Stimulated activated CD8-positive, alpha-beta memory T cell treated with anti-CD3 and anti-CD28 coated beads, Interleukin-12 subunit alpha, Interleukin-12 subunit beta, amount 100 ng/mL, for 4 hours (primary cell): Measurements from ENCODE around the gene TMEM50B.
"Not testable (repeated sequence)": the region's sequence is repeated elsewhere in the genome, so short reads cannot be mapped to it uniquely, and the experiment has no call there.

Source experiments
- DNase-seq: peaks from one replicate; pipeline ENCODE4 v3.0.0-alpha.2; 2020; ENCODE audit warnings: low read depth

TMEM50B gene

GRCh38 chr21:33428669-33429068 lies 51.1 kb downstream of the TMEM50B start:
- no peak for DNase-seq

GRCh38 chr21:33427051-33427450 lies 52.7 kb downstream of the TMEM50B start:
- DNase-seq = no peak

DNA sequence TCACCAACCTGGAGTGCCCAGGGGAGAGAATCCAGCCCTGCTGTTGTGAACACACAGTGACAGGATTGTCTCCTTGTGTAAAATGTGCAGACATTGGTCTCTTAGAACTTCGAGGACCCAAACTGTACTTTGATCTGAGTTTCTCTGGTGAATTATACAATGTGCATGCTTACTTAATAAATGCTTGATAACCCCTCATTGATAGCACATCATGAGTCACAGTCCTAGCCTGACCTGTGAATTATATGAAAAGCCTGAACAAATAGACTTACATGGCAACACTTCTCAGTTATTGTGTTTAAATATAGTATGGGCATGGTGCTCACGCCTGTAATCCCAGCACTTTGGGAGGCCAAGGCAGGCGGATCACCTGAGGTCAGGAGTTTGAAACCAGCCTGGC lies 53.9 kb downstream of the TMEM50B start:
- DNase-seq = no peak

DNA sequence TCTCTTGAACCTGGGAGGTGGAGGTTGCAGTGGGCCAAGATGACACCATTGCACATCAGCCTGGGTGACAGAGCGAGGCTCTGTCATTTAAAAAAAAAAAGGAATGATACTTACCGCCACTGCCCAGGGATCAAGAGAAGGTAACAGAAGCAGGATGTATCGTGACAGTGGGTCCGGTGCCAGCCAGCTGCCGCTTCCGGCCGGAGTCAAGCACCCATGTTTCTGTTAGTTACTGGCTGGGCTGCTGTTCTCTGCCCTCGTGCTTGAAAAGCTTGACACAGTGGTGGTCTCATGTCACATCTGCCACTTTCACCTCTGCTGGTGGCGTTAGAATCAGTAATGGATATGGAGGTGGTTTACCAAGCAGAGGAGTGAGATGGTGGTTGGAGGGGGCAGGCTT lies 55.6 kb downstream of the TMEM50B start:
- no peak for DNase-seq

DNA sequence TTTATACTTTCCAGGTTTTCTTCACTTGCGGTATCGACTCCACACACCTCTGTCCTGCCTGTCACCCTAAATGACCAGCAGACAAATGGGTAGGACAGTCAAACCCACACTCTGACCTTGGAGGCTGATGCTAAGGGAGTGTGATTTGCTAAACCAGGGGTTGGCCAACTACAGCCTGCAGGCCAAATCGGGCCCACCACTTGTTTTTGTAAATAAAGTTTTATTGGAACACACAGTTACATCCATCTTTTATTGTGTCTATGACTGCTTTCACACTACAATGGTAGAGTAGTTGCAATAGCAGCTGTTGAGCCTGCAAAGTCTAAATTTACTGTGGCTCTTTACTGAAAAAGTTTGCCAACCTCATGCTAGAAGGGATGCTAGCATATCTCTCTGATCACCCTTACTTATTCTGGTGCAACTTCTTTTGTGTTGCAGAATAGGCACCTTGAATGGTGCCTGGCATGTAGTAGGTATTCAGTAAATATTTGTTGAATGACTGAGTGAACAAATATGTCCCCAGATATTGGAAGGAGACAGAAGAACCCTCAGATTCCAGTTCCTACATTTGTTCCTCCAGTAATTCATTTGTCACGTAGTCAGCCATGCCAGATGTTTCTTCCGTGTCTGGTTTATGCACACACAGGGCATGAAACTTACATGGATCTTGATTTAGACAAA lies 57.9 kb downstream of the TMEM50B start:
- DNase-seq = no peak

DNA sequence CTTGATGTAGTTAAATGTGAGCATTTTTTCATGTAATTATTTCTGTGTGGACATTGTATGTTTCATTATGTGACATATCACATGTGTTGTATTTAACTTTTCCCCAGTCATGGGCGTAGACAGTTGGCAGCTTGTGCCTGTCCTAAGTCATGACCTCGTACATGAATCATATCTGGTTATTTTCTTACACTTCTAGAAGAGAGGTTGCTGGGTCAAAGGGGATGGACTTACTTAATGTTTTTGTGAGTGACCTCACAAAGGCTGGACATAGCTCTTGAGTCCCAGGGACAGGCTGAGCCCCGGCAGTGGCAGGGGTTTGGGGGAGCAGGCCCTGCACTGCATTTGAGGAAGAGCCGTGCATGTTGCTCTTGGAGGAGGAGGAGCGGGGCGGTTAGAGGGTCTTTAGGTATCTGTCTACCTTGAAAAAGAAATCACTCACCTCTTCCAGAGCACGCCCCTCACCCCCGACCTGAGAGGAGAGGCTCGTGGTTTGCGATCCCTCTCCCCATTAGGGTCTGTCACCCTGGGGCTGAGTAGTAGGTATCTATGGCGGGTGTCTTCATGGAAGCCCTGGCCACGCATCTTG lies 60.1 kb downstream of the TMEM50B start:
- no peak for DNase-seq

- DNase-seq = no peak
Observed at GRCh38 chr21:33418691-33419090, 61.1 kb downstream of the TMEM50B start.

GRCh38 chr21:33414926-33415325 lies 64.8 kb downstream of the TMEM50B start:
- DNase-seq = no peak

- no peak for DNase-seq
Observed at GRCh38 chr21:33414068-33414467, 65.7 kb downstream of the TMEM50B start.

DNA sequence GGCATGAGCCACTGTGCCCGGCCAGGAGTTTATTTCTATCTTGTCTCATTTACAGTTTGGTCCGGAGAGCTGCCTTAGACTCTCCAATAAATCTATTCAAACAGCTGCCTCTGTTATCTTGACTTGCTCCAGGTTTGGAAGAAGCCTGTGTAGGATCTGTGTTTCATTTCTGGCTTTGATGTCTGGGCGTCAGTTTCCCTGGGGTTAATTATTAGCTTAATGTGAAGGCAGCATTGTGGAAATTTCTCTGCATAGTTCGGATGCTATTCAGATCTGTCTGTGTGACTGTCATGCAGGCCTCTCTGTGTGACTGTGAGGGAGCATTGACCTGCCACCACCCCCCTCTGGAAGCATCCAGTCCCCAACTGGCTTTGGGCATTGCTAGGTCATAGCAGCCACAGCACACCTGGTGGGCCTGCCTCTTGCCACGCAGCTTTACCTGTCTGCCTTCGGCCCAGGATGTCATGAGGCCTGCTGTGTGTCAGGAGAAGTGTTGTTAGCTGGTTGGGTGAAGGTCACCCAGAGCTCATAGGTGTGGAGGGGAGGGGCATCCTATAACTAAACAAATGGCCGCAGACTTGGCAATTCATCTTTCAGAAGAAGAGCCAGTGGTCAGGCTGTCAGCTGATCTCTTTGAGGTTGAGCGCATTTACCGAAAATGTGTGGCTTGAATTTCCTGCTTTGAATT lies 66.8 kb downstream of the TMEM50B start:
- DNase-seq = no peak

DNA sequence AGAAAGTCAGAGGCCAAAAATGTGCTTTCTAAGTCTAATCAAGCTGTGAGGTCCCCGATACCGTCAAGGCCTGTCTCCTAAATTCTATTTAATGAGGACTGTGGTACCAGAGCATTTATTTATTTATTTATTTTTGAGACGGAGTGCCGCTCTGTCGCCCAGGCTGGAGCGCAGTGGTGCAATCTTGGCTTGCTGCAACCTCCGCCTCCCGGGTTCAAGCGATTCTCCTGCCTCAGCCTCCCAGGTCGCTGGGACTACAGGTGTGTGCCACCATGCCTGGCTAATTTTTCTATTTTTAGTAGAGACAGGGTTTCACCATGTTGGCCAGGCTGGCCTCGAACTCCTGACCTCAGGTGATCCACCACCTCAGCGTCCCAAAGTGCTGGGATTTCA lies 67.3 kb downstream of the TMEM50B start:
- not testable (repeated sequence) for DNase-seq

DNA sequence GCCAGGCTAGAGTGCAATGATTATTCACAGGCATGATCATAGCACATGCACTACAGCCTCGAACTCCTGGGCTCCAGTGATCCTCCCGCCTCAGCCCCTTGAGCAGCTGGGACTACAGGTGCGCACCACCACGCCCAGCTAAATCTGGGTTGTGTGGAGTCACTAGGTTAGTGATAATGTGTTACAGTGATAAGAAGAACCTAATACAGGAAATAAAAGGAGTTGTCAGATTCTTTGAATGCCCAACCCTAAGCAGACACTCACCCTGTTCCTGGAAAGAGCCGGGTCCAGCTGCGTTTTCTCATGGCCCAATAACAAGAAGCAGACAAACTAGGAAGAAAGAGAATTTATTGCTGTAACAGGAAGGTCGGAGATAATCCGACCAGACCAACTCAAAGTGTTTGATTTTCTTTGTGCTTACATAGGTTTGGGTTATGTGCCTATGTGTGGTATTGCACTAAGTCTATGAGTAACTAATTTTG lies 67.8 kb downstream of the TMEM50B start:
- no peak for DNase-seq

GRCh38 chr21:33406493-33406892 lies 73.3 kb downstream of the TMEM50B start:
- no peak for DNase-seq

- no peak for DNase-seq
Observed at GRCh38 chr21:33403786-33404585, 75.8 kb downstream of the TMEM50B start.

DNA sequence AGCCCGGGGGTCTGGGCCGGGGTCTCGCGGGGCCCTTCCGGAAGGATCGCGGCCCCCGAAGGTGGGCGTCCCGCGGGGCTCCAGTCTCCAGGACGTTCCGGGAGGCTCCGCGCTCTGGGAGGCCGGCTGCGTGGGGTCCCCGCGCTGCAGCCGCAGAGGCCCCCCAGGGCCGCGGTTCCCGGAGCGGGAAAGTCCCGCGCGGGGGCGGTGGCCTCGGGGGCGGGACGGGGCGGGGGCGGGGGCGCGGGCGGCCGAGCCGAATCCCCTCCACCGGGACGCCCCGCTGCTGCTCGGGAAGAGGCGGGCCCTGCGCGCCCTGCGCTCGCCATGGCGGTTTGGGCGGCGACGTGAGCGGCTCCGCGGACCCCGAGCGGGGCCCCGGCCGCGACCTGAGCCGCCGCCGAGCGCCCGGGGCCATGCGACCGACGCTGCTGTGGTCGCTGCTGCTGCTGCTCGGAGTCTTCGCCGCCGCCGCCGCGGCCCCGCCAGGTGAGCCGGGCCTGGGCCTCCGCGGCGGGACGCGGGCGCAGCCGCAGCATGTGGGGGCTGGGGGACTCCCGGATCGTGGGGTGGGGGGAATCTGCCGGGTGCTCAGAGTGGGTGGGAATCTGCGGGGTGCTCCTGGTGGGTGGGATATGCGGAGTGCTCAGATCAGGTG lies 76.5 kb downstream of the TMEM50B start, which contains the start of gene IFNGR2:
Gene IFNGR2, plus strand, starts transcription at position 286 of the 658 bp plus-strand sequence. Its CDS starts 131 bp downstream, at position 417.
- DNase-seq = peak; percentile 55

- no peak for DNase-seq
Observed at GRCh38 chr21:33402001-33402979, 77.5 kb downstream of the TMEM50B start.

- no peak for DNase-seq
Observed at GRCh38 chr21:33401630-33401992, 78.2 kb downstream of the TMEM50B start.
